Measurements from ENCODE around the gene CEACAM16. TPM values are rescaled to one million over a fixed set of nuclear protein-coding genes. Genes with fewer than 3 reads are reported as not detected.

The CEACAM16 gene
- polyA plus RNA-seq, 1 donor (not counting 4 experiments of a cell fraction or from before 2014, with no cell fraction given) = not detected

- H3K9me3 ChIP-seq (ENCODE audit: control insufficient read depth, low read depth, low read length) = no peaks in the 10 kb centered on the region
- peaks cover 13% of the 10 kb centered on the region for H3K4me1 ChIP-seq (ENCODE audit: control insufficient read depth, extremely low read depth, insufficient read depth, low read length)
- no peak for TF ChIP-seq CTCF (optimal IDR thresholded peaks at IDR 0.05 in 1 of 3, IDR thresholded peaks at IDR 0.05 in 1 of 3, conservative IDR thresholded peaks at IDR 0.05 in 1 of 3; ENCODE audit: extremely low read depth in 1 of 3, insufficient read depth in 2 of 3, low read length in 3 of 3)
- no peak for TF ChIP-seq EZH2 (IDR thresholded peaks at IDR 0.05; ENCODE audit: low read length)
- no peak overlapping the region for H2AFZ ChIP-seq (ENCODE audit: control insufficient read depth, low read length)
- no peaks in the 10 kb centered on the region for H3K27me3 ChIP-seq (ENCODE audit: control insufficient read depth, extremely low read depth, insufficient read depth, low read length)
- H3K36me3 ChIP-seq (ENCODE audit: control insufficient read depth in 2 of 2, extremely low read depth in 1 of 2, insufficient read depth in 2 of 2, low read length in 2 of 2) = no peaks in the 10 kb centered on the region
- no peak overlapping the region for H3K27ac ChIP-seq (ENCODE audit: control insufficient read depth, insufficient read depth, low read length)
- FAIRE-seq (no peak), DNase-seq (ENCODE audit: low read depth, low spot score) (no peak)
- dilution Hi-C loops (cut with MboI; ENCODE audit: extremely low pct_ligation_motif_present, low sequenced_read_pairs) = no loop called here
- no peak overlapping the region for H3K9ac ChIP-seq (ENCODE audit: control insufficient read depth, extremely low read depth, insufficient read depth, low read length)
- H3K4me2 ChIP-seq (ENCODE audit: control insufficient read depth, extremely low read depth, insufficient read depth, low read depth, low read length) = peak overlapping the region; percentile 9
- no peaks in the 10 kb centered on the region for H3K79me2 ChIP-seq (ENCODE audit: control insufficient read depth, insufficient read depth, low read length)
- H3K4me3 ChIP-seq (ENCODE audit: control insufficient read depth in 2 of 3, extremely low read depth in 1 of 3, insufficient read depth in 2 of 3, low read depth in 1 of 3, low read length in 3 of 3) = no peak overlapping the region
- H3K9me1 ChIP-seq (ENCODE audit: control insufficient read depth, extremely low read depth, insufficient read depth, low read length) = no peaks in the 10 kb centered on the region
- no peaks in the 10 kb centered on the region for H4K20me1 ChIP-seq (ENCODE audit: control insufficient read depth, extremely low read depth, insufficient read depth, low read length)
Observed at GRCh38 chr19:44735011-44735410, 36.1 kb downstream of the CEACAM16 start.

GRCh38 chr19:44737238-44738071, 38.5 kb downstream of the CEACAM16 start:
- dilution Hi-C loops (cut with MboI; ENCODE audit: extremely low pct_ligation_motif_present, low sequenced_read_pairs) = no loop called here
- no peak for FAIRE-seq
- no peak overlapping the region for H2AFZ ChIP-seq (ENCODE audit: control insufficient read depth, low read length)

More at GRCh38 chr19:44737238-44738071, 38.5 kb downstream of the CEACAM16 start:
- Histone ChIP-seq H3K27ac (ENCODE audit: control insufficient read depth, insufficient read depth, low read length) (no peak overlapping the region), H3K9me1 (ENCODE audit: control insufficient read depth, extremely low read depth, insufficient read depth, low read length) (no peaks in the 10 kb centered on the region), H3K4me3 (ENCODE audit: control insufficient read depth in 2 of 3, extremely low read depth in 1 of 3, insufficient read depth in 2 of 3, low read depth in 1 of 3, low read length in 3 of 3) (no peak overlapping the region), H3K4me2 (ENCODE audit: control insufficient read depth, extremely low read depth, insufficient read depth, low read depth, low read length) (no peak overlapping the region), H3K9ac (ENCODE audit: control insufficient read depth, extremely low read depth, insufficient read depth, low read length) (no peak overlapping the region), H3K4me1 (ENCODE audit: control insufficient read depth, extremely low read depth, insufficient read depth, low read length) (peaks cover 18% of the 10 kb centered on the region), H3K9me3 (ENCODE audit: control insufficient read depth, low read depth, low read length) (no peaks in the 10 kb centered on the region), H3K36me3 (ENCODE audit: control insufficient read depth in 2 of 2, extremely low read depth in 1 of 2, insufficient read depth in 2 of 2, low read length in 2 of 2) (no peaks in the 10 kb centered on the region), H4K20me1 (ENCODE audit: control insufficient read depth, extremely low read depth, insufficient read depth, low read length) (no peaks in the 10 kb centered on the region), H3K79me2 (ENCODE audit: control insufficient read depth, insufficient read depth, low read length) (no peaks in the 10 kb centered on the region), H3K27me3 (ENCODE audit: control insufficient read depth, extremely low read depth, insufficient read depth, low read length) (no peaks in the 10 kb centered on the region)
- DNase-seq (ENCODE audit: low read depth, low spot score) = no peak
- TF ChIP-seq EZH2 (IDR thresholded peaks at IDR 0.05; ENCODE audit: low read length) (no peak), CTCF (optimal IDR thresholded peaks at IDR 0.05 in 1 of 3, IDR thresholded peaks at IDR 0.05 in 1 of 3, conservative IDR thresholded peaks at IDR 0.05 in 1 of 3; ENCODE audit: extremely low read depth in 1 of 3, insufficient read depth in 2 of 3, low read length in 3 of 3) (no peak)
